Spleen (tissue), 7 donors: ENCODE measurements around the gene LRTM2.

Experiments
- POLR2A ChIP-seq, 3 donors: fragments of 450-650 bp; IDR thresholded peaks; one replicate each; pipeline ENCODE4 v1.5.1; 2017; ENCODE audit warnings: antibody characterized with exemption in 3 of 3, mild to moderate bottlenecking in 1 of 3
- POLR2AphosphoS5 ChIP-seq, 3 donors: sonication (generic); formaldehyde crosslinking; IDR thresholded peaks; one replicate each; pipeline ENCODE4 v1.5.1; 2017; ENCODE audit warnings: antibody characterized with exemption in 3 of 3
- TF ChIP-seq, protein P1 (sequence below), 11 experiments: fragments of 200-600 bp in 7 of 11; fragments of 450-650 bp in 4 of 11; sonication (generic) in 4 of 11; IDR thresholded peaks in 8 of 11; conservative IDR thresholded peaks in 3 of 11; 1 replicate in 7 of 11; 2 replicates in 4 of 11; pipeline versions ENCODE4 v1.4.0 to v1.8.0; 2016 to 2021; ENCODE audit warnings: antibody characterized with exemption in 11 of 11, inconsistent platforms in 4 of 11, mild to moderate bottlenecking in 1 of 11
- donor health status: DM: no; HTN: no; CAD: no; lungs with moderate emphysema.
- donor health status: DM: no; HTN: no; CAD: no.
- donor health status: DM: no; HTN: no; CAD: no.

DNA sequence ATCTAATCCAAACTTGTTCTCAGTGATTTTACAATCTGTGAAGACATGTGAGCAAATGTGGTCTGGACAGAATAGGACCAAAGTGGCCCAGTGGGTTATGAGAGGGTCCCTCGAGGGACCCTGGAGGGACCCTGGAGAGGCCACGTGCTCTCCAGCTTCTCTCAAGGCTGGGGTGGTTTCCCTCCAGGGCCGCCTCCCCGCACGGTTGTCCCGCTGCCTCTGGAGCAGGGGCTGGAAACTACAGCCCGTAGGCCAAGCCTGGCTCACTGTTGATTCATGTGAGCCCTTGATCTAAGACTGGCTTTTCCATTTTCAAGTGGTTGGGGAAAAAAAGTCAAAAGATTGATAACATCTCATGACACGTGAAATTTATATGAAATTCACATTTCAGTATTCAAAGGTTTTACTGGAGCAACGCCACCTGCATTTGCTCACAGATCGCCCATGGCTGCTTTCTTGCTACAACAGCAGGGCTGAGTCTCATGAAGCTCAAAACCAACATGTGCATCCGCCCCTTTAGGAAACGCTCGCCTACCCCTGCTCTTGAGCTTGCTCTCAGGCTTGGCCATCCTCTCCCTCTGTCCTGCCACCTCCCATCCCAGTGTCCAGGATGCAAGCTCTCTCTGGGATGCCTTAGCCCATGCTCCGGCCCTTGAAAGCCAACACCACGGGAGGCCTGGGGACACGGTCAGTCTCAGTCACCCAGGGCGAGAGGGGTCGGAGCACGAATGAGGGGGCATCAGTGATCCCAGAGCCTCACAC, 12.1 kb upstream of the LRTM2 start:
- TF ChIP-seq, protein P1, sequence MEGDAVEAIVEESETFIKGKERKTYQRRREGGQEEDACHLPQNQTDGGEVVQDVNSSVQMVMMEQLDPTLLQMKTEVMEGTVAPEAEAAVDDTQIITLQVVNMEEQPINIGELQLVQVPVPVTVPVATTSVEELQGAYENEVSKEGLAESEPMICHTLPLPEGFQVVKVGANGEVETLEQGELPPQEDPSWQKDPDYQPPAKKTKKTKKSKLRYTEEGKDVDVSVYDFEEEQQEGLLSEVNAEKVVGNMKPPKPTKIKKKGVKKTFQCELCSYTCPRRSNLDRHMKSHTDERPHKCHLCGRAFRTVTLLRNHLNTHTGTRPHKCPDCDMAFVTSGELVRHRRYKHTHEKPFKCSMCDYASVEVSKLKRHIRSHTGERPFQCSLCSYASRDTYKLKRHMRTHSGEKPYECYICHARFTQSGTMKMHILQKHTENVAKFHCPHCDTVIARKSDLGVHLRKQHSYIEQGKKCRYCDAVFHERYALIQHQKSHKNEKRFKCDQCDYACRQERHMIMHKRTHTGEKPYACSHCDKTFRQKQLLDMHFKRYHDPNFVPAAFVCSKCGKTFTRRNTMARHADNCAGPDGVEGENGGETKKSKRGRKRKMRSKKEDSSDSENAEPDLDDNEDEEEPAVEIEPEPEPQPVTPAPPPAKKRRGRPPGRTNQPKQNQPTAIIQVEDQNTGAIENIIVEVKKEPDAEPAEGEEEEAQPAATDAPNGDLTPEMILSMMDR (IDR thresholded peaks at IDR 0.05 in 8 of 11, conservative IDR thresholded peaks at IDR 0.05 in 3 of 11): no peak
- TF ChIP-seq POLR2A (IDR thresholded peaks at IDR 0.05) (no peak), POLR2AphosphoS5 (IDR thresholded peaks at IDR 0.05) (no peak)
